Skin epidermis (tissue), 12 donors: ENCODE measurements around the gene SPTBN1.

Experiments used
- H3K27ac ChIP-seq, 21 experiments: fragments of 200-600 bp; sonication (generic) in 11 of 21; one replicate each; pipeline ENCODE4 v1.5.0; 2020; ENCODE audit warnings: mild to moderate bottlenecking in 3 of 21, inconsistent platforms in 2 of 21, moderate library complexity in 2 of 21
- H3K4me3 ChIP-seq, 7 experiments: fragments of 200-600 bp; sonication (generic) in 2 of 7; one replicate each; pipeline ENCODE4 v1.5.0; 2020; ENCODE audit warnings: inconsistent platforms in 2 of 7, mild to moderate bottlenecking in 2 of 7, moderate library complexity in 1 of 7

The SPTBN1 gene

DNA sequence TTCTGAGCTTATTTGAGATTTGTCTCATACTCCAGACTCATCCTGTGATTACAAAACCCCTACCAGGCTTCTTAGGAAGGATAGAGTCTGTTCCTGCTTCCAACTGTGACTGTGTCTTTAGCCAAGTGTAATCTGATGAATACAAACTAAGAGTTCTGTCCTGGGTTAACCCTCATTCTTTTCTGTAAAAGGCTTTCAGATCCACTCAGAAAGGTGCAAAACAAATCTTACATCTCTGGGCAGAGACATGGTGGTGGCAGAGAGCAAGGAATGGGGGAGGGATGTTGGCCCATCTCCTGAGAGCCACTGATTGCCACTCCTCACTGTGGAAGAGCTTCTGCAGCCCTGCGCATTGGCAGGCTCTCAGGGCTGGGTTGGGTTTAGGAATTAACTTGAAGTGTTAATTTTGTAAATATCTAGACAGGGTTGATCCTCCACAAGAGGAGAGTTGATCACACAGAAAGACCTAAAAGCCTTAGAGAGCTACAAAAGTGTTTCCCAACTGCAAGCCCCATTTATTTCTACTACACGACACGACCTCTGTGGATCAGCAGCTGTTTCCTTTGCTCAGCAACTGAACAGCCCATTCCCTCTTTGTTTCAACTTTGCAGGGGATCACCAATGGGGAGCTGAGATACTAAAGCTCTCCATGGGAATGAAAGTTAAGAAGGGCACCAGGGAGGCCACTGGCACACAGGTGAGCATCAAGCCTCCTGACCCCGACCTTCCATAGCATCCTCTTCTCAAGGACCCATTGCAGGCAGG, 23.7 kb upstream of the SPTBN1 start:
- Histone ChIP-seq H3K4me3 (no peak overlapping the region), H3K27ac (no peak overlapping the region)

GRCh38 chr2:54434229-54434628, 21.9 kb upstream of the SPTBN1 start:
- H3K4me3 ChIP-seq, result no peak overlapping the region
- no peak overlapping the region for H3K27ac ChIP-seq

DNA sequence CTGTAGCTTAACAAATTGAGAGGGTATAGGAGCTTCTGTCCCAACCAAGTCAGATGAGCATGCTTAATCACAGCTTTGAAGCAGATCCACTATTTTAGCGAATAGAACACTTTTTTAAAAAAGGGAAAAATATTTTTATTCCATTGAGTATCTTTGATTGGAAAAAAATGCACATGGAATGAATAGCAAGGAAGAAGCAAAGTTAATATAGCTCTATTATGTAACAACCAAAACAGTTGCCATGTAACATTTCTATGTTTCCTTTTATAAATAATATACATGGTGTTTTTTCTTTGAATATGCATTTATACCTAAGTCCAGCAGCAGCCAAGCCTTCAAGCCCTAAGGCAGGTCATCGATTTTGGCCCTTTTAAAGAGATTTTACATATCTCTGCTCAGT, 21.4 kb upstream of the SPTBN1 start:
- no peak overlapping the region for H3K27ac ChIP-seq

GRCh38 chr2:54435325-54436226, 20.6 kb upstream of the SPTBN1 start:
- Histone ChIP-seq H3K4me3 (no peak overlapping the region), H3K27ac (no peak overlapping the region)

More for the DNA sequence above, 21.4 kb upstream of the SPTBN1 start:
- H3K4me3 ChIP-seq, result no peak overlapping the region

GRCh38 chr2:54437588-54437987, 18.5 kb upstream of the SPTBN1 start:
- Histone ChIP-seq H3K27ac (no peak overlapping the region), H3K4me3 (no peak overlapping the region)

GRCh38 chr2:54438271-54438670, 17.9 kb upstream of the SPTBN1 start:
- Histone ChIP-seq H3K4me3 (no peak overlapping the region), H3K27ac (no peak overlapping the region)

DNA sequence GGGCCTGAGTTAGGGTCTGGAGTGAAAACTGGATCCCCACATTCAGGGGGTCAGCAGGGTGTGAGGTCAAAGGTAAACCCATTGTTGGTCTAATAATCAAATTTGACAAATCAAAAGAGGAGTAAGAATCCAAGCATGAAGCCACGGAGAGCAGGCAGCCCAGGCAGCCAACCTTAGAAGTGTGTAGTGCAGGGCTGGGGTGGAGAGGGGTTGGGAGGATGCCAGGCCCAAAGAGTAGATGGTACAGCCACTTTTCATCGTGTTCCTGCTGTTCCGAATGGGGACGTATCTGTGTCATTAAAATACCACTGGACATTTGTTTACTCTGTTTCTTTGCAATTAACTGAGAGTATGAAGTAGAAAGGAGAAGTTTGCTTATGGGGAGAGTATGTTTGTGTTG, 16.5 kb upstream of the SPTBN1 start:
- Histone ChIP-seq H3K4me3 (no peak overlapping the region), H3K27ac (no peak overlapping the region)

GRCh38 chr2:54440050-54440449, 16.1 kb upstream of the SPTBN1 start:
- no peak overlapping the region for H3K4me3 ChIP-seq
- no peak overlapping the region for H3K27ac ChIP-seq

- no peak overlapping the region for H3K27ac ChIP-seq
Observed at GRCh38 chr2:54444503-54444902, 11.6 kb upstream of the SPTBN1 start.

DNA sequence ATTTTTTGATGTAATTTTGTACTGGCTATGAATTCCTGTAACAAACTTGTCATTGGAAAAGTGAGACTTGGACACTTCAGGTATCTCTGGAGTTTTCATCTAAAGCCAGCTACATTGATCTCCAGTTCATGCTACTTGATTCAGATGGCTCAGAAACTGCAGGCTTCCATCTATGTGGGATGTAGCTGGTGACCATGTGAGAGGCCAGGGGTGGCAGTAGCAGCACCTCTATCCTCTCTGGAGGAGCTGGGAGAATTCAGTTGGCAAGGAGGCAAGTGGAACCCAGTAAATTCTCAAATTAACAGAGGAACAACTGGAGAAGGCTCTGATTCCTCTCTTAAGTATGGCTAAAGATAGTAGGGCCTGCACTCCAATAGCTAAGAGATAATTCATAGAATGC, 10.0 kb upstream of the SPTBN1 start:
- Histone ChIP-seq H3K27ac (no peak overlapping the region), H3K4me3 (no peak overlapping the region)

More at GRCh38 chr2:54444503-54444902, 11.6 kb upstream of the SPTBN1 start:
- no peak overlapping the region for H3K4me3 ChIP-seq

GRCh38 chr2:54446625-54447024, 9.5 kb upstream of the SPTBN1 start:
- Histone ChIP-seq H3K4me3 (no peak overlapping the region), H3K27ac (no peak overlapping the region)

- H3K27ac ChIP-seq, result peak overlapping the region in 11 of 21 experiments; percentile 55 to 89 (median 80)
- H3K4me3 ChIP-seq, result peak overlapping the region in 3 of 7 experiments; percentile 39 to 81 (median 65)
Observed at GRCh38 chr2:54454548-54455130, 1.5 kb upstream of the SPTBN1 start.

DNA sequence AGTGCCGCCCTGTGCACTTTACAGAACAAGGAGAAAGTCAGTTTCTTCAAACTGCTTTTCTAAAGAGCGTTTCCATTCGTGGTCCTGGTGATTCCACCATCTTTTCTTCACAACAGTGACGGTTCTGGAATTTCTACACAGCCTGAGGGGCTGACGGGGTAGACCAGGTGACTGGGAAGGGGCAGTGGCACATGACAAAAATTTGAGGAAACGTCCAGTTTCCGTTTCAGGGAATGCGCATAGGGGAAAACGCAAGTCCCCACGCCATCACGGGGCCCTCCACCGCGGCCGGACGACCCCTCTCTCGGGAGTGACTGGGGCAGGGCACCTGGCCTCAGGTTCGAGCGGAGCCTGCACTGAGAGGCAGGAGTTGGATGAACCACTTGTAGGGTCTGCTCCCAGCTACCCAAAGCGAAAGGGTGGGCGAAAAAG, 980 bp upstream of the SPTBN1 start:
- Histone ChIP-seq H3K27ac (peak overlapping the region; percentile 47 to 93 (median 78)), H3K4me3 (peak overlapping the region; percentile 39 to 81 (median 62))

GRCh38 chr2:54456362-54456611, 160 bp downstream of the SPTBN1 start:
- Histone ChIP-seq H3K27ac (peak overlapping the region in 20 of 21 experiments; percentile 33 to 93 (median 80)), H3K4me3 (peak overlapping the region; percentile 39 to 81 (median 62))

- H3K27ac ChIP-seq, result peak overlapping the region; percentile 33 to 93 (median 79)
Observed at GRCh38 chr2:54456612-54457322, 640 bp downstream of the SPTBN1 start.

DNA sequence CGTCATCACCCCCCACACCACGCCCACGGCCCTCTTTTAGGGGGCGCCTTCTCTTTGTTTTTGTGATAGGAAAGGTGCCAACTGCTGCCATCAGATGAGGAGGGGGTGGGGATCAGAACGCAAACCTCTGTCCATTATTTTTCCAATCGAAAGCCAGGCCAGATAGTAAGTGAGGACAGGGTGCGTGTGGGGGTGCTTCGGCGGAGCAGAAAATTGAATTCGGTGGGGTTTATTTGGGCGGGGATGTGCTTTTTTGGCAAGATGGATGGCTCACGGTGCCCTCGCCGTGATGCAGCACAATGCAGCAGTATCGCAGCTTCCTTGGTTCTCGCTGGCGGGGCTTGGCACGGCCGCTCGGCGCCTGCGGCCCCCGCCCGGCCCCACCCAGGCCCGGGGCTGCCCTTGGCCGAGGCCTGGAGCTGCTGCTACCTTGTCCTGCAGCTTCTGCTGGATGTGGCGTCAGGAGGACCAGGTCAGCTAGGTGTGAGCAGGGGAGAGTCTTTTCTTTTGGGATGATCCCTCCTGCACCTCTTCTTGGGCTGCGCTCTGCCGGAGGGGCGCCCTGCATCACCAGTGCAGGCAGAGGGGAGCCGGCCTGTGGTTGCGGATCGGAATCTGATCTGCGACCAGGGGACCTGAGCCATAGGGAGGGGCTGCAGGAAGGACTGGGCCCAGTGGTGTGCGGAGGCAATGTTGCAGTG, 1.3 kb downstream of the SPTBN1 start:
- H3K27ac ChIP-seq, result peak overlapping the region in 18 of 21 experiments; percentile 4 to 93 (median 80)
- H3K4me3 ChIP-seq, result peak overlapping the region; percentile 39 to 81 (median 62)

More at GRCh38 chr2:54456612-54457322, 640 bp downstream of the SPTBN1 start:
- H3K4me3 ChIP-seq, result peak overlapping the region; percentile 39 to 81 (median 62)

GRCh38 chr2:54459037-54459441, 2.9 kb downstream of the SPTBN1 start:
- H3K4me3 ChIP-seq, result peak overlapping the region in 2 of 7 experiments; percentile 65 to 81
- H3K27ac ChIP-seq, result peak overlapping the region in 2 of 21 experiments; percentile 45 to 51

- Histone ChIP-seq H3K27ac (peak overlapping the region in 1 of 21 experiments; percentile 12), H3K4me3 (no peak overlapping the region)
Observed at GRCh38 chr2:54461261-54461660, 5.1 kb downstream of the SPTBN1 start.

- Histone ChIP-seq H3K4me3 (no peak overlapping the region), H3K27ac (no peak overlapping the region)
Observed at GRCh38 chr2:54464341-54464740, 8.2 kb downstream of the SPTBN1 start.
